Gastroesophageal sphincter (tissue), 3 donors: ENCODE results near the gene SMAD3.

Source experiments
- CTCF ChIP-seq, 4 experiments: fragments of 200-600 bp in 2 of 4; fragments of 450-650 bp in 2 of 4; sonication (generic) in 1 of 4; IDR thresholded peaks; one replicate each; pipeline ENCODE4 v1.5.1; 2017 to 2019; ENCODE audit warnings: antibody characterized with exemption in 4 of 4, mild to moderate bottlenecking in 2 of 4, moderate library complexity in 2 of 4
- EP300 ChIP-seq: sonication (generic); formaldehyde crosslinking; IDR thresholded peaks from one replicate; pipeline ENCODE4 v1.6.1; 2017; ENCODE audit warnings: antibody characterized with exemption, mild to moderate bottlenecking
- POLR2A ChIP-seq, 2 donors: fragments of 450-650 bp; IDR thresholded peaks; one replicate each; pipeline ENCODE4 v1.6.1; 2017; ENCODE audit warnings: antibody characterized with exemption in 2 of 2, mild to moderate bottlenecking in 2 of 2, moderate library complexity in 1 of 2
- POLR2AphosphoS5 ChIP-seq: sonication (generic); formaldehyde crosslinking; IDR thresholded peaks from one replicate; pipeline ENCODE4 v1.6.1; 2017; ENCODE audit warnings: antibody characterized with exemption

GRCh38 chr15:67118808-67119207 lies 53.4 kb downstream of the SMAD3 start:
- no peak for TF ChIP-seq POLR2A (IDR thresholded peaks at IDR 0.05)
- no peak for TF ChIP-seq CTCF (IDR thresholded peaks at IDR 0.05)
- no peak for TF ChIP-seq POLR2AphosphoS5
- TF ChIP-seq EP300 = no peak
